PFSK-1 (cell line): ENCODE data around the gene ARHGAP5.

Source experiments
- FOXP2 ChIP-seq: optimal IDR thresholded peaks from 2 replicates; pipeline ENCODE3; 2011; ENCODE audit warnings: borderline replicate concordance, control low read depth, inconsistent platforms; ENCODE audit not compliant: insufficient read depth; ENCODE audit errors: extremely low read length, extremely low read depth
- POLR2AphosphoS5 ChIP-seq: IDR thresholded peaks from 2 replicates; pipeline ENCODE4 v1.6.1; 2012; ENCODE audit warnings: low read depth, mild to moderate bottlenecking, control low read depth, low read length, moderate library complexity
- REST ChIP-seq, 2 experiments: IDR thresholded peaks; 2 replicates each; pipeline versions ENCODE4 v1.6.1 to v1.8.0; 2011 to 2012; ENCODE audit warnings: low read depth in 2 of 2, low read length in 2 of 2, control low read depth in 1 of 2, inconsistent platforms in 1 of 2, mild to moderate bottlenecking in 1 of 2, moderate library complexity in 1 of 2; ENCODE audit not compliant: insufficient read depth in 1 of 2
- SIN3A ChIP-seq: IDR thresholded peaks from 2 replicates; pipeline ENCODE4 v1.6.1; 2012; ENCODE audit warnings: mild to moderate bottlenecking, low read length, moderate library complexity, borderline replicate concordance; ENCODE audit not compliant: insufficient read depth
- TAF1 ChIP-seq: IDR thresholded peaks from 2 replicates; pipeline ENCODE4 v1.6.1; 2012; ENCODE audit warnings: low read length, control low read depth, borderline replicate concordance; ENCODE audit not compliant: insufficient read depth

DNA sequence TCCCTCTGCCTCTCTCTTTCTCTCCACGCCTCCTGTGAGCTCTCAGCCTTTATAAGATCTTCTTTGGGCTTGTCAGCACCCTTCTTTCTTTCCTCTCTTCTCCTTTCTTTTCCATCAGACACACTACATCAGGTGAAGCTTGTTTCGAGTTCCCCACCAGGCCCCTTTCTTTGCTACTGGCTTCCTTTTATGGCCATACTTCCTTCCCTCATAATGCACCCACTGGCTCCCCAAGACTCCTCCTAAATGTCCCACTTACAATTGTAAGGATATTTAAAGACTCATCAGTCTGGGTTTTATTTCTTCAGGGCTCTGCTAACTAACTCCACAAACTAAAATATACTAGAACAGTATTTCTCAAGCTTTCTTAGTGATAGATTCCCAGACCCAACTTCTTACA lies 129.4 kb downstream of the ARHGAP5 start:
- no peak for TF ChIP-seq FOXP2
- TF ChIP-seq SIN3A: no peak
- TF ChIP-seq TAF1: no peak
- no peak for TF ChIP-seq REST (IDR thresholded peaks at IDR 0.05; ENCODE audit: insufficient read depth in 1 of 2, low read depth in 2 of 2, low read length in 2 of 2)
- no peak for TF ChIP-seq POLR2AphosphoS5
